Mesodermal cell (in vitro differentiated cells): ENCODE measurements around the gene DZANK1.
"Not testable (repeated sequence)": the region's sequence is repeated elsewhere in the genome, so short reads cannot be mapped to it uniquely, and the experiment has no call there.

Source experiments
- H3K27ac ChIP-seq: 2 replicates; pipeline ENCODE4 v1.7.0; 2013; ENCODE audit warnings: mild to moderate bottlenecking, low read depth, low read length, moderate library complexity; ENCODE audit not compliant: severe bottlenecking
- H3K36me3 ChIP-seq: 2 replicates; pipeline ENCODE4 v1.7.1; 2013; ENCODE audit warnings: mild to moderate bottlenecking, low read length, moderate library complexity; ENCODE audit not compliant: control insufficient read depth, insufficient read depth
- H3K4me1 ChIP-seq: one replicate; pipeline ENCODE4 v1.7.1; 2013; ENCODE audit warnings: mild to moderate bottlenecking, low read length; ENCODE audit not compliant: insufficient read depth, control insufficient read depth, poor library complexity, severe bottlenecking
- H3K4me3 ChIP-seq: 2 replicates; pipeline ENCODE4 v1.7.0; 2013; ENCODE audit warnings: low read length, control low read depth, mild to moderate bottlenecking; ENCODE audit not compliant: insufficient read depth, poor library complexity, severe bottlenecking; ENCODE audit errors: extremely low read depth
- H3K9me3 ChIP-seq: 2 replicates; pipeline ENCODE4 v1.7.1; 2013; ENCODE audit warnings: mild to moderate bottlenecking, low read length, moderate library complexity; ENCODE audit not compliant: control insufficient read depth
- WGBS, 2 experiments: methylation state at CpG; one replicate each; pipeline ENCODE4 v1.1.5; 2013; ENCODE audit warnings: missing lambda C conversion rate in 2 of 2; ENCODE audit not compliant: insufficient coverage in 2 of 2; 5-methylcytosine and 5-hydroxymethylcytosine counted together

DZANK1 gene

DNA sequence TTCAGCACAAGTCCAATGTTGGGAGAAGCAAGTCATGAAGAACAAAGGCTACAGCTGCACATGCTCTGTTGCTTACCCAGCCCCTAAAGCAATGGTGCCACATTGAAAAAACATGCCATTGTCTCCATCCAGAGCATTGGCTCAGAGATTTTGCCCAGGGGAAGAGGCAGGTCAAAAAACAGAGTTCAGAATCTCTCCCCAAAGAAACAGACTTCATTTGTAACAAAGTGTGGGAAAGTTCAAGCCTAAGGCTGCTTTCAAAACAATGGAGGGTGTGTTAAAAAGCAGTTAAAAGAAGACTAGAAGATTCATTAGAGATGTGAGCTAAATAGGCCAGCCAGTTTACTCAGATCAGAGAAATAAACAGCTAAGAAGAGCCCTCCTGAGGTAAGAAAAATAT lies 63.6 kb downstream of the DZANK1 start:
- Histone ChIP-seq H3K4me1 (no peaks in the 10 kb centered on the region), H3K36me3 (peaks cover 4% of the 10 kb centered on the region), H3K9me3 (no peaks in the 10 kb centered on the region), H3K4me3 (no peak overlapping the region), H3K27ac (no peak overlapping the region)

DNA sequence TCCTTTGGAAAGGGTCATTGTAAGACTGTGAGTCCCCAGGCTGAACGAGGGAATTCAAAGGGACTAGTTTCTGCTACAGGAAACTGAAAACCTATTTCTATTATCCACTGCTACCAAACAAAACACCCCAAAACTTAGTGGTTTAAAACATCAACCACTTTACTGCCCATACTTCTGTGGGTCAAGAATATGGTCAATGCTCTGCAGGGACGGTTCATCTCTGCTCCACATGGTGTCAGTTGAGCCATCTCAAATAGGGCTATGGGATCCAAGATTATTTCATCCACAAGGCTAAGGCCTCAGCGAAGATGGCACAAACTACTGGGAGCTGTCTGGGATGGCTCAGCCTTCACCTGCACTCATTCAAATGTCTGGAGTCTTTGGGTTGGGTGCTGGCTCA lies 65.5 kb downstream of the DZANK1 start:
- no peaks in the 10 kb centered on the region for H3K9me3 ChIP-seq
- no peak overlapping the region for H3K27ac ChIP-seq
- no peaks in the 10 kb centered on the region for H3K4me1 ChIP-seq
- H3K36me3 ChIP-seq: peaks cover 2% of the 10 kb centered on the region
- 100% methylated on average over 1 to 3 of the region's 3 CpGs for WGBS, 2 experiments
- no peak overlapping the region for H3K4me3 ChIP-seq

DNA sequence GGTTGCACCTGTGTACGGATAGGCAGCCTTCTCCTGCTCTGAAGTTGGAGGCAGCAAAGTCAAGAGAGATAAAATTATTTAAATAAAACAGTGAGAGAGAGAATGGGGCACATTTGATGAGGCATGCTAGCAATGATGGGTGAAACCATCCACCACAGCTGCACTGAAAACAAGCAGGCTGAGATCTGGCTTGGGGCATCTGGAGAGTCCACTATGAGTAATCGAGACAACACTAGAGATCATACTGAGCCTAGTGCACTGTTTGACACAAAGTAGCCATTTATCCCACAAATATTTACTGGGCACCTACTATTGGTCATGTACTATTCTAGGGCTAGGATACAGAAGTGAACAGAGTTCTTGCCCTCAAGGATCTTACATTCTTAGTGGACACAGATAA lies 66.4 kb downstream of the DZANK1 start:
- WGBS, 2 experiments: 89% methylated on average over 1 of the region's 2 CpGs; no CpG with 5 or more reads in 1 of the 2 experiments
- Histone ChIP-seq H3K9me3 (no peaks in the 10 kb centered on the region), H3K4me1 (no peaks in the 10 kb centered on the region), H3K27ac (no peak overlapping the region), H3K4me3 (no peak overlapping the region), H3K36me3 (peaks cover 3% of the 10 kb centered on the region)

- not testable (repeated sequence) for H3K36me3 ChIP-seq, H3K9me3 ChIP-seq, H3K4me1 ChIP-seq, H3K27ac ChIP-seq, H3K4me3 ChIP-seq
- 91 to 94% methylated on average over 5 to 8 of the region's 8 CpGs for WGBS, 2 experiments
Observed at GRCh38 chr20:18398713-18399112, 68.1 kb downstream of the DZANK1 start.

- Histone ChIP-seq H3K4me3 (no peak overlapping the region), H3K9me3 (no peaks in the 10 kb centered on the region), H3K36me3 (peaks cover 3% of the 10 kb centered on the region), H3K27ac (no peak overlapping the region), H3K4me1 (no peaks in the 10 kb centered on the region)
- 100% methylated on average over 1 of the region's 4 CpGs; no CpG with 5 or more reads in 1 of the 2 experiments for WGBS, 2 experiments
Observed at GRCh38 chr20:18397030-18397429, 69.8 kb downstream of the DZANK1 start.

- 75 to 86% methylated on average over 1 of the region's 1 CpG for WGBS, 2 experiments
Observed at GRCh38 chr20:18395544-18395943, 71.3 kb downstream of the DZANK1 start.

GRCh38 chr20:18394363-18394762 lies 72.5 kb downstream of the DZANK1 start:
- H3K4me3 ChIP-seq: no peak overlapping the region

More at GRCh38 chr20:18395544-18395943, 71.3 kb downstream of the DZANK1 start:
- Histone ChIP-seq H3K27ac (no peak overlapping the region), H3K36me3 (peaks cover 3% of the 10 kb centered on the region), H3K4me1 (no peaks in the 10 kb centered on the region), H3K4me3 (no peak overlapping the region), H3K9me3 (no peaks in the 10 kb centered on the region)

DNA sequence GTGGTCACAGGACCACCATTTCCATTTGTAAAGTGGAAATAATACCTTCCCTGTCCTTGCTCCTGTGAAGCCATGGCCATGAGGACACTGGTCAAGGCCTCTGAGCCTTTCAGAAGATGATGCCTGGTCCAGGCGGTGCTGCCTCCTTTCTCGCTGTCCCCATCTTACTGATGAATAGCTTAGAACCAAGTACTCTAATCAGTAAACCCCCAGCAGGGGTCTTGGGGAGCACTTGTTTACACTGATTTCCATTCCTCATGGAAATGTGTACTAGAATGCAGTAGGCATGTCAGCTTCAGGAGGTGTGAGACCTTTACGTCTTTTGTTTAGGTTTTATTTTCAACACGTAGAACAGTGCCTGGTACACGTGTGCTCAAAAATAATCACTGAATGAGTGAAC lies 75.1 kb downstream of the DZANK1 start:
- H3K4me3 ChIP-seq: no peak overlapping the region
- no peaks in the 10 kb centered on the region for H3K4me1 ChIP-seq
- 90 to 93% methylated on average over 4 to 5 of the region's 5 CpGs for WGBS, 2 experiments
- no peak overlapping the region for H3K27ac ChIP-seq
- no peaks in the 10 kb centered on the region for H3K9me3 ChIP-seq
- H3K36me3 ChIP-seq: peaks cover 3% of the 10 kb centered on the region

More at GRCh38 chr20:18394363-18394762, 72.5 kb downstream of the DZANK1 start:
- WGBS, 2 experiments: 7 to 20% methylated on average over 3 to 4 of the region's 4 CpGs
- peaks cover 3% of the 10 kb centered on the region for H3K36me3 ChIP-seq
- H3K4me1 ChIP-seq: no peaks in the 10 kb centered on the region
- H3K27ac ChIP-seq: no peak overlapping the region
- H3K9me3 ChIP-seq: no peaks in the 10 kb centered on the region

DNA sequence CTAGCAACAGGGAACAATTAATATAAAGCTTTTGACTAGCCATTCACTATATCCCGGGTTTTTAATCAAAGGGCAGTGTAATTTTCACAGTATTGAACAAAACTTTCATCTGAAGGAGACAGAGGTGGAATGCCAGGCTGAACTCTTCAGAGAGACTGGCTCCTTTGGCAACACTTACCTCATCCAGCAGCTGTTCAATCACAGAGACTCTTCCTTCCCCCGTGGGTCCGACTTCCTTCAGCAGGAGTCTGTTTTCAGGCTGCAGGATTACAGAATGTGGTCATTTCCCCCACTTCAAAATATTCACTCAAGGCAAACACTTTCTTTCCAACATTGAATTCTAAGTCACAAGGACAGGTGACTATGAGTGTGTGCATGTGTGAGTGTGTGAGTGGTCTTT lies 76.6 kb downstream of the DZANK1 start:
- Histone ChIP-seq H3K9me3 (no peaks in the 10 kb centered on the region), H3K4me1 (no peaks in the 10 kb centered on the region), H3K4me3 (no peak overlapping the region), H3K36me3 (no peaks in the 10 kb centered on the region), H3K27ac (no peak overlapping the region)
- 87% methylated on average over 3 of the region's 3 CpGs; no CpG with 5 or more reads in 1 of the 2 experiments for WGBS, 2 experiments

DNA sequence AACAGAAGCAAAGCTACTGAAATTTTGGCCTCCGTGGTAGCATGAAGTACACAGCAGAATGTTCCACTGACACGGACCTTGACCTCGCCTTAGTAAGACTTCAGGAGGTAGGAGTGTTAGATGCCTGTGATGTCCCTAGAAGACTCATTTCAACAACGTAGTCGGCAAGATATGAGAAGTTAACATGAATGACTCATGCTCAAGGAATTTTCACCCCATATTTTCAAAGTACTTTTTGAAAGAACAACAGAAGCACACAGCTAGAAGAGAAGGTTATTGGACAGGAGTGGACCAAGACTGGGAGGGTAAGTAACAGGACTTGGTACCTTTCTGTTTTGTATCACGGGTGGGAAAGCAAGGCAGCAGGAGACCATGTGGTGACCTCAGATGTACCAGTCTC lies 78.0 kb downstream of the DZANK1 start:
- H3K4me1 ChIP-seq: no peaks in the 10 kb centered on the region
- no peaks in the 10 kb centered on the region for H3K9me3 ChIP-seq
- H3K27ac ChIP-seq: no peak overlapping the region
- 67 to 79% methylated on average over 4 to 5 of the region's 6 CpGs for WGBS, 2 experiments
- H3K4me3 ChIP-seq: no peak overlapping the region
- H3K36me3 ChIP-seq: no peaks in the 10 kb centered on the region

DNA sequence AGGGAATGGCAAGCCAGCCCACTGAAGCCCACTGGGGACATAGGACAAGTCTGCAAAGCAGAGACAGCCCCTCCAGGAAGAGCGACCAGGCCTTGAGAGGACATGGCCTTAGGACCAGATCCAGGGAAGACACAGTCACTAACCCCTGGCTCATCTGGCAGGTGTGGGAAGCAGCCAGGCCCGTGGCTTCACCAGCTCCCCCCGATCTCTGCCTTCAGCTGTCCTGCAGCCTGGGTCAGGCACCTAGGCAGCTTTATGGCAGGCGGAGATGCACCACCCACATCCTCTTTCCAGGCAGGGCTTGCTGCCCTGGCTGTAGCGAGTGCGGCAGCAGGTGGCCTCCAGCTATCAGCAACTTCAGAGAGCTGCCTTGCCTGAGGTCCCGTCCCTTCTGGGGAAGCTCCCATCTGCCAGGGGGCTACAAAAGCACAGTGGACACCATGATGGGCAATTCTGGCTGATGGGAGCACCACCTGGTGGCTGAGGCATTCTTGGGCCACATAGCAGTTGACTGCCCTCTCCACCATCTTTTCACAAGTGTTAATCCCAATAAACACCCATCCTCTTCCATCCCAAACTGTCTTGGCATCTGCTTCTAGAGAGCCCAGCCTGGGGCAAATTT lies 85.8 kb downstream of the DZANK1 start:
- H3K27ac ChIP-seq: no peak overlapping the region
- H3K36me3 ChIP-seq: no peaks in the 10 kb centered on the region
- 88 to 97% methylated on average over 6 of the region's 7 CpGs for WGBS, 2 experiments
- H3K4me1 ChIP-seq: no peaks in the 10 kb centered on the region
- no peaks in the 10 kb centered on the region for H3K9me3 ChIP-seq
- H3K4me3 ChIP-seq: no peak overlapping the region
